Measurements from ENCODE around the gene KIR3DL2.

GRCh38 chr19:54889566-54889965 is 39.3 kb downstream of the KIR3DL2 start:
- TF ChIP-seq EP300 (IDR thresholded peaks at IDR 0.05) (no peak), CTCF (IDR thresholded peaks at IDR 0.05) (no peak)
